Breast epithelium (tissue), 3 donors: ENCODE results near the gene IQCH.

Experiments
- POLR2A ChIP-seq: fragments of 450-650 bp; IDR thresholded peaks from one replicate; pipeline ENCODE4 v1.6.1; 2016; ENCODE audit warnings: antibody characterized with exemption, mild to moderate bottlenecking, moderate library complexity
- POLR2AphosphoS5 ChIP-seq, 3 donors: sonication (generic); formaldehyde crosslinking; IDR thresholded peaks; one replicate each; pipeline ENCODE4 v1.6.1; 2017; ENCODE audit warnings: antibody characterized with exemption in 3 of 3
- TF ChIP-seq, protein P1 (sequence below), 3 donors: fragments of 450-650 bp; IDR thresholded peaks; one replicate each; pipeline ENCODE4 v1.5.1; 2016 to 2017; ENCODE audit warnings: antibody characterized with exemption in 3 of 3, mild to moderate bottlenecking in 3 of 3, moderate library complexity in 3 of 3

DNA sequence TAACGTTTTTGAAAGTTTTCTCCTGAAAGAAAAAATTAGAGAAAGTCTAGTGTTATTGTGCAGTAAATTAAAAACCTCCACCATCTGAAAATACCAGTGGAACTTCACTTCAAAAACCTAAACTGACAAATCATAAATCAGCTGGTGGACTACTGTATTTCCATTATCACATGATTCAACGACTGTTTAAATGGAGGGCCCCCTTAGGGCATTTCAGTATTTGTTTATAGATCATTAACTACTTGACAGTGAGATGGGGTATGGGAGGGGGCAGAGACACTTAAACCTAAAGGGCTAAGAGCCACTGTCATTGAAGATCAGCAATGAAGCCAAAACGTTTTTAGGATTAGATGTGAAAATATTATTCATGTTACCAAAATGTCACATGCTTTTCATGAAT lies 257.6 kb downstream of the IQCH start:
- TF ChIP-seq, protein P1, sequence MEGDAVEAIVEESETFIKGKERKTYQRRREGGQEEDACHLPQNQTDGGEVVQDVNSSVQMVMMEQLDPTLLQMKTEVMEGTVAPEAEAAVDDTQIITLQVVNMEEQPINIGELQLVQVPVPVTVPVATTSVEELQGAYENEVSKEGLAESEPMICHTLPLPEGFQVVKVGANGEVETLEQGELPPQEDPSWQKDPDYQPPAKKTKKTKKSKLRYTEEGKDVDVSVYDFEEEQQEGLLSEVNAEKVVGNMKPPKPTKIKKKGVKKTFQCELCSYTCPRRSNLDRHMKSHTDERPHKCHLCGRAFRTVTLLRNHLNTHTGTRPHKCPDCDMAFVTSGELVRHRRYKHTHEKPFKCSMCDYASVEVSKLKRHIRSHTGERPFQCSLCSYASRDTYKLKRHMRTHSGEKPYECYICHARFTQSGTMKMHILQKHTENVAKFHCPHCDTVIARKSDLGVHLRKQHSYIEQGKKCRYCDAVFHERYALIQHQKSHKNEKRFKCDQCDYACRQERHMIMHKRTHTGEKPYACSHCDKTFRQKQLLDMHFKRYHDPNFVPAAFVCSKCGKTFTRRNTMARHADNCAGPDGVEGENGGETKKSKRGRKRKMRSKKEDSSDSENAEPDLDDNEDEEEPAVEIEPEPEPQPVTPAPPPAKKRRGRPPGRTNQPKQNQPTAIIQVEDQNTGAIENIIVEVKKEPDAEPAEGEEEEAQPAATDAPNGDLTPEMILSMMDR (IDR thresholded peaks at IDR 0.05), result no peak
- no peak for TF ChIP-seq POLR2A
- TF ChIP-seq POLR2AphosphoS5 (IDR thresholded peaks at IDR 0.05), result no peak
